ENCODE data around the gene FTO.

FTO gene

DNA sequence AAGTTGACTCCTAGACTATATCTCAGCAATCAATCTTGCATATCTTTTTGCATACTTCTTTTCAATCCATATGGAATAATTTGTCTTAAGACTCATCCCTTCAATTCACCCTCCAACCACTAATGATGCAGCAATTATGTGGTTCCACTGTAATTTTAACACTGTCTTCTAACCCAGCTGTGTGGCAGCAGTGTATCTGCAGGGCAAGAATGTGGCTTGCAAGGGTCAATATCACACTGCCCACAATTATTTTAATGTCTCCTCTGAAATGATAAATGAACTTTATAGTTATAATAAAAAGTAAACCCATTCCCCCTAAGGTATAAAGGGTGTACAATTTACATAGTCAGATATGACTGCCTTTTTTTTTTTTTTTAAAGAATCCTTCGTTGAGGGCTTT lies 48.6 kb downstream of the FTO start:
- no peak for DNase-seq (ENCODE audit: low read depth in 2 of 2, low spot score in 1 of 2)

GRCh38 chr16:53753431-53753830 lies 49.5 kb downstream of the FTO start:
- no peak for DNase-seq (ENCODE audit: low read depth in 2 of 2, low spot score in 1 of 2)

DNA sequence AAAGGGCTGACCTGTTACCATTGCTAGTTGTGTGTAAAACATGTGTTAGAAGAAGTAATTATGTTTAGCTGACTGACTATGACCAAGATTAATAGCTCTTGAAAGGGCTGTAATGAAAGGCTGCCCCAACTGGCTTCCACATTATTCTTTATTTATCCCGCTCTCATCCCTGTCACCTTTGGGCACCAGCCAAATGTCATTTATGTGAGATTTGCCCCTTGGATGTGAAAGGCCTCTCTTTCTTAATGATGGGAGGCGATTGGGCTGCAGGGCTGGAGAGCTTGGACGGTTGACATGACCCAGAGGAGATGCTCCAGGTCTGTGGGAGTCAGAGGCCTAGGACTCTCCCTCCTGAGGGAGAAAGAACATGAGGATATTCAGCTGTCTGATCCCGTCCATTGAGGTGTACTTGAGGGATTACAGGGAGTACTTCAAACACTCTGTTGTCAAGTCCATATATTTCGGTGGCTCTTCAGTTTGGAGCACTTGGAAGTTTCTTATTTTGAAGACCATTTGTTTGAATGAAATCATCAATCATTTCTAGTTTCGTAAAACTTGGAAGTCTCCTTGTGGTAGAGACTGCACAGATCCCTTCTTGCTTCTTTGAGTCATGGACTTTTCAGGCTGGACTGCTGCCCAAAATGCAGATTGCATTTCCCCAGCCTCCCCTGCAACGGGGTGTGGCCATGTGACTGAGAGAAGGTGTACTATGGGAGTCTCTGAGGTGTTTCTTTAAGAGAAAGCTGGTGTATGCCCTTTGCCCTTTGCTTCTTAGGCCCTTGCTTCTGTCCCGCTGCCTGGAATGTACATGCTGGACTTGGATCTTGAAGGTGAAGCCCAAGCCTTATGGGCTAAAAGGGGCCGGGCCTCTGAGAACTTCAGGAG lies 51.3 kb downstream of the FTO start:
- DNase-seq (ENCODE audit: low read depth in 2 of 2, low spot score in 1 of 2): no peak

DNA sequence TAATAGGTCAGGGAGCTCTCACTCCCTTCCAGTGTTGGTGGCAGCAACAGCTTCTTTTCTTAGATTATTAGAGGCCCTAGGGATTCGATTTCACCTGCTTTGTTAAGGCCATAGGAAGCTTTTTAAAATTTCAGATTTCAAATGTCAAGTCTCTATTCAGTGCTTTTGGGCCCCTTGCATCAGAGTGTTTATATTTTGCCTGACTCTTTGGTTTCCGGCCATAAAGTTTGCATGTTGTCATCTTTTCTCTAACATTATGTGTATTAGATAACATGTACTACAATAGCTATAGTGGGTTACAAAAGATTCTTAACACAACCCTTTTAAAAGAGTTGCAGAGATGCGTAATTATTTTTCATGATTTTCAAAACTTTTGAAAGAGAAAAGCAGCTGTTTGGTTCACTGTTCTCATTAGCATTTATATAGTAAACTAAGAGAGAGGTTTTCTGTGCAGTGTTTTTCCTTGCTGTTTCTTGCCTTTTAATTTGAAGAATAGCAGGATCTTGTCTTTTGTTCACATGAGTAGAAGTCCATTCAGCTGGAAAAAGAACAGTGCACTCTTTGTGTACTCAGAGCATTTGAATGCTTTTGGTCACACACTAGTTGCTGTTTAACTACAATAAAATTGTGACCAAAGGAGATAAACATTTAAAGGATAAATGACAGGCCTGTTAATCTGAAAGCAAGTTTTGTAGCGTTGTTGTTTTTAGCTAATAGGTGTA lies 52.5 kb downstream of the FTO start:
- no peak for DNase-seq (ENCODE audit: low read depth in 2 of 2, low spot score in 1 of 2)

DNA sequence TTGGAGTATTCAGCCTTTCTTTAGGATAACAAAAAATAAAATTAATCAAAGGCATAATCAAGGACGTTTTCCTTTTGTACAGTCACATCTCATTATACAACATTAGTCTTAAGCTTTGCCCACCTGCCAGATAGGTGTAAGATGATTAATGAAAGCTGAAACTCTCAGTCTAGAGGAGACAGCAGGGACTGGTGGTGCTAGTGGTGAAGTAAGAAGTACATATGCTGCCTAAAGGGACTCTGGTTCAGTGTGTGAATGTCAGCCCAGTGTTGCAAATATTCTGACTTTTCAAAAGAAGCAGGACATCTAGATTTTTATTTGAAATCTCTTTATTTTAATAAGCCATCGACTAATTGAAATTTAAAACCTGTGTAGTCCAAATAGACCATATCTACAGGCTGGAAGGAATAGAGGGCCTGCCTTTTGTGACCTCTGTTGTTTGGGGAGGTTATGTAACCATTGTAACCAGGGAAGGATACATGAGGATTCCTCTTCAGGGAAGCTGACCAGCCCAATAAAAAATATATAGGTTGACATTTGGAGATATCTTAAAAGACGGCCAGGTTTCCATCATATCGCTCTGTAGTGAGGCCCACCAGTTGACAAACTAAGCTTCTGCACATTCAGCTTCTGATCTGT lies 54.1 kb downstream of the FTO start:
- DNase-seq (ENCODE audit: low read depth in 2 of 2, low spot score in 1 of 2): no peak

- no peak for DNase-seq (ENCODE audit: low read depth in 2 of 2, low spot score in 1 of 2)
Observed at GRCh38 chr16:53761962-53762703, 58.2 kb downstream of the FTO start.

GRCh38 chr16:53766304-53767016 lies 62.5 kb downstream of the FTO start:
- no peak for DNase-seq (ENCODE audit: low read depth in 2 of 2, low spot score in 1 of 2)

DNA sequence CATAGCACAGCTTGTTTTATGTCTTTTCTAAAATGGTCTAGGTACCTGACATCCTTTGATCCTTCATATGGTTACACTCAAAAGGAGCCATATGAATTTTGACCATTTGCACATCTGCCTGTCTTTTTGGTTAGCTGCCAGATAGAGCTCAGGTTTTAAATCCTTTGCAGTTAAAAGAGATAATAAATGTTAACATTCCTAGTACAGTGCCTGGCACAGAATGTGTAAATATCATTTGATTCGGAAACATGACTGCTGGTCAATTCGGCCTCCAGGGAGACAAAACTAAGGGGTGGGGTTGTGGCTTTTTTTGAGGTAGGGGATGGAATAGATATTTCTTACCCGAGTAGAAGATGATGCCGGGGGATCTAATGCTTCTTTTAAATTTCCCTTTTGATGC lies 64.2 kb downstream of the FTO start:
- no peak for DNase-seq (ENCODE audit: low read depth in 2 of 2, low spot score in 1 of 2)

DNA sequence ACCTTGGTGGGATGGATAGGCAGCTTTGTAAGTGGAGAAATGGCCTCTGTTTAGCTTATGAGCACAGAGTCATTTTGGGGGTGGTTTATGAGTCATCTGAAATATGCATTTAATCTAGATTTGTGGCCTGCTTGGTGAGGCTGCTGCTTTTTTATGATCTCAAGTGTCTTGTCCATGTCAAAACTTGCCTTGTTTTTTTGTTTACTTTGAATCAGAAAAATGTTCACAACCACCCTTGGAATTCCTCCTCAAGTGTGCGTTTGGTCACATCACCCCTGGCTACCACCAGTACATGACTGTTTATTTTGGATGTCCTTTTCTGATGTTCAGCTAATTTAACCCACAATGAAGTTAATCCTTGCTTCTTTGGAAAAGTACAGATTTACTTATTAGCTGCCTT lies 64.6 kb downstream of the FTO start:
- no peak for DNase-seq (ENCODE audit: low read depth in 2 of 2, low spot score in 1 of 2)

DNA sequence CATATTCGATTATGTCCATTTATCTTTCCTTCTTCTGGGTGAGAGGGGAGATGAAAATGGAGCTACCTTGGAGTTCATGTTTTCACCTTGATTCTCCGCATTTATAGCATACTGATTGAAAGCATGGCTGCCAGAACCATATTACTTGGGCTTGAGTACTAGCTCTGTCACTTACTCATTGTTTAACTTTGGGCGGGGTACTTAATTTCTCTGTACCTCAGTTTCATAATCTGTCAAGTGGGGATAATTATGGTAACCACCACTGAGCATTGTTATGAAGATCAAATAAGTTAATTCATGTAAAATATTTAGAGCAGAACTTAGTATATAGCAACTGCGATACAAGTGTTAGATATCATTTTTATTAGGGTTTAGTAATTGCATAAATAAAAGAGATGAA lies 65.2 kb downstream of the FTO start:
- DNase-seq (ENCODE audit: low read depth in 2 of 2, low spot score in 1 of 2): no peak

DNA sequence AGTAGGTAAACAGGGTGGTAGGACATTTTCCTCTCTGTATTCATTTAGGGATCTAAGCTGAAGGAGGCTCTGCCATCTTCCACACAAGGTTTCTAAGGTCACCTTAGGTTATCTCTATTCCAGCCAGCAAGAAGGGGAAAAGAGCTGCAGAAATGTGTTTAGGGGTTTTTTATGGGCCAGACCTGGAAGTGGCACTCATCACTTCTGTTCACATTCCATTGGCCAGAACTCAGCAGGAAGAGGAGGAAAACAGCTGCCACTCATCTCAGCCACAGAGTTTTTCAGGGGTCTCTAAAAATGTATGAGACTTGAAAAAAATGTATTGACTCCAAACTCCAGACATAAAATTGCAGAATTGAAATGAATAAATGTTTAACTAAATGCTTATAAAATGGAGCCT lies 65.8 kb downstream of the FTO start:
- DNase-seq (ENCODE audit: low read depth in 2 of 2, low spot score in 1 of 2): no peak

GRCh38 chr16:53770641-53771040 lies 66.7 kb downstream of the FTO start:
- no peak for DNase-seq (ENCODE audit: low read depth in 2 of 2, low spot score in 1 of 2)

- no peak for DNase-seq (ENCODE audit: low read depth in 2 of 2, low spot score in 1 of 2)
Observed at GRCh38 chr16:53771655-53772497, 67.9 kb downstream of the FTO start.

- DNase-seq (ENCODE audit: low read depth in 2 of 2, low spot score in 1 of 2): no peak
Observed at GRCh38 chr16:53773150-53773846, 69.3 kb downstream of the FTO start.

DNA sequence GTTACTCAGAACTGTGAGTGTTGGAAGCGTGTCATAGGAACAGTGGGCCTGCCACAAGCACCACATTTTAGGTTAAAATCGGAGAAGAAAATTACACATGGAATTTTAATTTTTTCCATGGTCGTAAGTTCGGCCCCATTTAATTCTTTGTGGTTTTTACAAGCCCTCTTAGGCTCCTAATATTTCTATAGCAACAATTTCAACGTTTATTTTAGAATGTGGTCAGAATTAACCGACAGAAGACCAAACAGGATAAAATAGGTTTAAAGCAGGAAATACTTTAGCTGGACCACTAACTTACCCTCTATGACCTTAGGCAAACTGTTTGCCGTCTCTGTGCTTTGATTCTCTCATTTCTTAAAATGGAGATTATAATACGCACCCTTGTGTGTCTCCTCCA lies 69.9 kb downstream of the FTO start:
- no peak for DNase-seq (ENCODE audit: low read depth in 2 of 2, low spot score in 1 of 2)

DNA sequence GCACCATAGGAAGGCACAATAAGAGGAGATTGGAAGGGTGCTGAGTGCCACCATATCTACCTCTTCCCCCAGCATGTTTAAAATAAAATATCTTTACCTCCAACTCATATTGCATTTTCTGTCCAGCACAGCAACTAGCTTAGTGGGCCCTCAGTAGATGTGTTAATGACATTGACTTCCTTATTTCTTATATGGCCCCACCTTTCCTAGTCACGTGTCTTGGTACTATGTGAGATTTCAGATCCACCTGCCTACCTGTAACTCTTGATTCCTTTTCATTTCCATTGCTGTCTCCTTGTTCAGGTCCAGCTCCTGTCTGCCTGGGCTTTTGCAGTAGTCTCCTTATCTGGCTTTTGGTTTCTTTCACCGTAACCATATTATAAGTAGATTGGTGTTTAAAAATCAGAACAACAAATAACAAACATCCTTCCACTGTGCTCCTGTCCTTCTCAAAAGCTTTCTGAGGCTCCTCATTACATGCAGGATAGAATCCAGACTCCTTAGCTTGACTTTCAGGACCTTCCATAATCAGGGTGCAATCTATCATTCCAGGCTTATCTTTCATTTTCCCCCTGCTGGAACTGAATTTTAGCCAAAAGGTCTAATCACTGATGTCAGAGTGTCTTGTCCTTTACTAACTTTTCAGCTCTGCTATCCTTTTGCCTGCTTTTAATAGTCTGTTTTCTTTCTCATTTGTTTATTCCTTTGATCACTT lies 71.3 kb downstream of the FTO start:
- DNase-seq (ENCODE audit: low read depth in 2 of 2, low spot score in 1 of 2): no peak

- no peak for DNase-seq (ENCODE audit: low read depth in 2 of 2, low spot score in 1 of 2)
Observed at GRCh38 chr16:53775821-53776431, 72.0 kb downstream of the FTO start.

DNA sequence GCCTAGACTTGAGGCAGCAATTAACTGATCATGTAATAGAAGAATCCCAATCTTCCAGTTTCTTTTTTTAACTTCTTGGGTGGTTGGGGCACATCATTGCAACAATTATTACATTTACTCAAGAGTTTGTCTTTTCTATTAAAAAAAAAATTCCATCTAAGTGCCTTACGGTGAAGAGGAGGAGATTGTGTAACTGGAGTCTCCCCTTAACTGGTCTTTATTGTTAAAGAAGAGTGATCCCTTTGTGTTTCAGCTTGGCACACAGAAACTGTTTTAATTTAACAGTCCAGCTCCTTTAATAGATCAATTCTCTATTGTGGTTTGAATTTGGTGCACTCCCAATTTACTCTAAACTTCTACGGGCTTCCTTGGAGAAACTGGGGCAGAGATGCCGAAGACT lies 75.2 kb downstream of the FTO start:
- no peak for DNase-seq (ENCODE audit: low read depth in 2 of 2, low spot score in 1 of 2)
